ENCODE data around the gene RPS21.

The RPS21 gene

DNA sequence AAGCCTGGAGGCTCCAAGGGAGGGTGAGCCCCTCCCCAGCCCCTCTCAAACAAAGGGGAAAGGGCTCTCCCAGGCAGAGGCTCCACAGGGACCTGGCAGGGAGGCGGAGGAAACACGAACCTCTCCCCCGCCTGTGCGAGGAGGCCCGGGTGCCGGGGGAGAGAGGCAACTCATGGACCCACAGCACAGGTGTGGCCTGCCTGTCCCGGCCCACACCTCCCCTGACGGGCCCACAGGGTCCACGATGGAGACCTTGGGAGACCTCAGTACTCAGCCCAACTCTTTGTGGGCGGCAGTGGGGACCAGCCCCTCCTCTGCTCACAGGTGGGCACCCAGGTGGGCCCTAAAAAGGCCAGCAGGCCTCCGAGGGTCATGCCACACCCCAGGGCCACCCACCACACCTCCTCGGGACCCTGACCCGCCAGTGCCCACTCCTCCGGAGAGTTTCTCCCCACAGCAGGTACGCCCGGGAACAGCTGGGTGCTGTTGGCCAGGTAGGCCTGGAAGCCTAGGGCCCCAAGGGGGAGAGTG, 32.0 kb upstream of the RPS21 start:
- Histone ChIP-seq H3K36me3 (ENCODE audit: insufficient read depth, insufficient read length, low read length) (peaks cover 71% of the 10 kb centered on the region), H3K4me3 (ENCODE audit: insufficient read length, low read depth) (no peak overlapping the region), H3K9me3 (ENCODE audit: insufficient read depth, low read length) (peaks cover 2% of the 10 kb centered on the region; the same call in 1 of the 2 replicates), H3K27me3 (ENCODE audit: insufficient read depth, insufficient read length) (no peaks in the 10 kb centered on the region), H3K4me1 (ENCODE audit: insufficient read depth, insufficient read length) (peaks cover 45% of the 10 kb centered on the region), H3K9ac (ENCODE audit: insufficient read length, low read depth) (peak overlapping the region; percentile 71)
- TF ChIP-seq SUZ12 (IDR thresholded peaks at IDR 0.05; ENCODE audit: extremely low read depth, insufficient read depth, insufficient read length) (no peak), YY1 (IDR thresholded peaks at IDR 0.05; ENCODE audit: insufficient read depth, insufficient read length) (no peak), ZNF274 (IDR thresholded peaks at IDR 0.05; ENCODE audit: low read depth, low read length) (no peak)
- no peak for DNase-seq (ENCODE audit: low read depth, low spot score)

DNA sequence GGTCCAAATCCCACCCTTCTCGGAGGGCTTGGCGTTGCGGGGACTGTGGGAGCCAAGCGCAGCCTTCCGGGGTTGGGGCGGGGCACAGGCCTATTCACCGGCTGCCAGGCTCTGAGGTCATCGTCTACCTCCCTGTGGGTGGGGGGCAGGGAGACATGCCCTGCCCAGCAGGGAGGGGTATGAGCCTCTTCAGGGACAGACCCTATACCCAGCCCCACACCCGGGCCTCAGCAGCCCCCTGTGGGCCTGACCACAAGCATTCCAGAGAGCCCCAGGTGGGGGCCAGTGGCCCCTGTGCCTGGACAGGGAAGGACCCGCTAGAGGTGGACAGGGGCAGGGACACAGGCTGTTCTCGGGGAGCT, 31.4 kb upstream of the RPS21 start:
- Histone ChIP-seq H3K4me3 (ENCODE audit: insufficient read length, low read depth) (no peak overlapping the region), H3K36me3 (ENCODE audit: insufficient read depth, insufficient read length, low read length) (peaks cover 67% of the 10 kb centered on the region), H3K9ac (ENCODE audit: insufficient read length, low read depth) (peak overlapping the region; percentile 71), H3K4me1 (ENCODE audit: insufficient read depth, insufficient read length) (peaks cover 45% of the 10 kb centered on the region), H3K9me3 (ENCODE audit: insufficient read depth, low read length) (no peaks in the 10 kb centered on the region), H3K27me3 (ENCODE audit: insufficient read depth, insufficient read length) (no peaks in the 10 kb centered on the region)
- no peak for TF ChIP-seq YY1 (IDR thresholded peaks at IDR 0.05; ENCODE audit: insufficient read depth, insufficient read length)
- no peak for TF ChIP-seq ZNF274 (IDR thresholded peaks at IDR 0.05; ENCODE audit: low read depth, low read length)
- no peak for TF ChIP-seq SUZ12 (IDR thresholded peaks at IDR 0.05; ENCODE audit: extremely low read depth, insufficient read depth, insufficient read length)
- no peak for DNase-seq (ENCODE audit: low read depth, low spot score)

- Histone ChIP-seq H3K9me3 (ENCODE audit: insufficient read depth, low read length) (no peaks in the 10 kb centered on the region), H3K36me3 (ENCODE audit: insufficient read depth, insufficient read length, low read length) (peaks cover 67% of the 10 kb centered on the region), H3K9ac (ENCODE audit: insufficient read length, low read depth) (peak overlapping the region; percentile 6), H3K4me3 (ENCODE audit: insufficient read length, low read depth) (no peak overlapping the region), H3K27me3 (ENCODE audit: insufficient read depth, insufficient read length) (no peaks in the 10 kb centered on the region), H3K4me1 (ENCODE audit: insufficient read depth, insufficient read length) (peaks cover 51% of the 10 kb centered on the region)
- TF ChIP-seq SUZ12 (IDR thresholded peaks at IDR 0.05; ENCODE audit: extremely low read depth, insufficient read depth, insufficient read length) = no peak
- no peak for TF ChIP-seq YY1 (IDR thresholded peaks at IDR 0.05; ENCODE audit: insufficient read depth, insufficient read length)
- TF ChIP-seq ZNF274 (IDR thresholded peaks at IDR 0.05; ENCODE audit: low read depth, low read length) = no peak
- DNase-seq (ENCODE audit: low read depth, low spot score) = no peak
Measured at GRCh38 chr20:62355878-62356588, 30.9 kb upstream of the RPS21 start.

DNA sequence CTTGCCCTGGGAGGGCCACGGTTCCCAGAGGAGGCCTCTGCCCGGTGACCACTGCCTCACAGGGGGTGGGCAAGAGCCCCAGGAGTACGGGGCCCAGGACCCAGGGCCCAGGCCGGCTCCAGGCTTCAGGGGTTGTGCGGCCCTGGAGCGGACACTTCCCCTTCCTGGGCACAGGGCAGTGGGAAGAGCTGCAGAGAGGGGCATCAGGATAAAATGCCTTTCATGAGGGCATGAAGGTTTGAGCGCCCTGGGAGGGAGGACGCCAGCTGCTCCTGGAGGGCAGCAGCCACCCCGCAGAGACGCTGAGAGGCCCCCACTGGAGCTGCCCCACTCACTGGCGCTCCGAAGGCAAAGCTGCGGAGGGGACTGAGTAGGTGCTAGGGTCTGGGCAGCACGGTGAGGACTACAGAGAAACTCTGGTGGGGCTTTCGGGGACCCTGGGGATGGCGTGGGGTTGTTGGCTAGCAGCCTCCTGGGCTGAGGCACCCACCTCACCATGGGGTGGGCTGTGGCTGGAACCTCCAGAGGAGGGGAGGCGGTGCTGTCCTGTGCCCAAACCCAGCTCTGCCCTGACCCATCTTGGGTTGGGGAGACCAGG, 30.2 kb upstream of the RPS21 start:
- Histone ChIP-seq H3K4me1 (ENCODE audit: insufficient read depth, insufficient read length) (peaks cover 57% of the 10 kb centered on the region), H3K9ac (ENCODE audit: insufficient read length, low read depth) (peak overlapping the region; percentile 6), H3K4me3 (ENCODE audit: insufficient read length, low read depth) (no peak overlapping the region), H3K9me3 (ENCODE audit: insufficient read depth, low read length) (no peaks in the 10 kb centered on the region), H3K27me3 (ENCODE audit: insufficient read depth, insufficient read length) (no peaks in the 10 kb centered on the region), H3K36me3 (ENCODE audit: insufficient read depth, insufficient read length, low read length) (peaks cover 67% of the 10 kb centered on the region)
- no peak for DNase-seq (ENCODE audit: low read depth, low spot score)
- no peak for TF ChIP-seq YY1 (IDR thresholded peaks at IDR 0.05; ENCODE audit: insufficient read depth, insufficient read length)
- TF ChIP-seq ZNF274 (IDR thresholded peaks at IDR 0.05; ENCODE audit: low read depth, low read length) = no peak
- no peak for TF ChIP-seq SUZ12 (IDR thresholded peaks at IDR 0.05; ENCODE audit: extremely low read depth, insufficient read depth, insufficient read length)

DNA sequence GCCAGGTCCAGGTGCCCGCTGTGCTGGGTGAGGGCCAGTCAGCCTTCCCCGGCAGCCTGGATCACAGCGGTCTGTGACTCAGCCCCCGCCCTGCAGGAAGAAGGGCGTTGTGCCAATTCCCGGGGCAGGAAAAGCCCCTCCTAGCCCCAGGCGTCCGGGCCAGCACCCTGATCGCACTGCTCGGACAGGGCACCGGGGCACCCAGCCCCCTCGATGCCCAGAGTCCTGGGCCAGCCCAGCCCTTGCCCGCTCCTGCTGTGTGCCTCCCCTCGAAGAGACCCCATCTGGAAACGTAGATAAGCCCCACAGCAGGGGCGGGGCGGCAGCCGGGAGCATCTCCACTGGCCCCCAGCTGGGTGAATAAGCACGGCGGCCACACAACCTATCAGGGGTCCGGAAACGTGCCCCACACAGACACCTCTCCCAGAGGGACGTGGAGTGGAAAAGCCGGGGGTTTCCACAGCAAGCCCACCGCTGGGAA, 29.7 kb upstream of the RPS21 start:
- peaks cover 67% of the 10 kb centered on the region for H3K36me3 ChIP-seq (ENCODE audit: insufficient read depth, insufficient read length, low read length)
- H3K9me3 ChIP-seq (ENCODE audit: insufficient read depth, low read length) = no peaks in the 10 kb centered on the region
- peak overlapping the region; percentile 6 for H3K9ac ChIP-seq (ENCODE audit: insufficient read length, low read depth)
- TF ChIP-seq SUZ12 (IDR thresholded peaks at IDR 0.05; ENCODE audit: extremely low read depth, insufficient read depth, insufficient read length) (no peak), YY1 (IDR thresholded peaks at IDR 0.05; ENCODE audit: insufficient read depth, insufficient read length) (no peak), ZNF274 (IDR thresholded peaks at IDR 0.05; ENCODE audit: low read depth, low read length) (no peak)
- H3K4me1 ChIP-seq (ENCODE audit: insufficient read depth, insufficient read length) = peaks cover 61% of the 10 kb centered on the region
- H3K4me3 ChIP-seq (ENCODE audit: insufficient read length, low read depth) = no peak overlapping the region
- no peak for DNase-seq (ENCODE audit: low read depth, low spot score)
- no peaks in the 10 kb centered on the region for H3K27me3 ChIP-seq (ENCODE audit: insufficient read depth, insufficient read length)

- Histone ChIP-seq H3K36me3 (ENCODE audit: insufficient read depth, insufficient read length, low read length) (peaks cover 65% of the 10 kb centered on the region), H3K9ac (ENCODE audit: insufficient read length, low read depth) (no peak overlapping the region), H3K4me3 (ENCODE audit: insufficient read length, low read depth) (no peak overlapping the region), H3K4me1 (ENCODE audit: insufficient read depth, insufficient read length) (peaks cover 66% of the 10 kb centered on the region), H3K27me3 (ENCODE audit: insufficient read depth, insufficient read length) (no peaks in the 10 kb centered on the region), H3K9me3 (ENCODE audit: insufficient read depth, low read length) (no peaks in the 10 kb centered on the region)
- DNase-seq (ENCODE audit: low read depth, low spot score) = no peak
- TF ChIP-seq YY1 (IDR thresholded peaks at IDR 0.05; ENCODE audit: insufficient read depth, insufficient read length) = no peak
- TF ChIP-seq ZNF274 (IDR thresholded peaks at IDR 0.05; ENCODE audit: low read depth, low read length) = no peak
- no peak for TF ChIP-seq SUZ12 (IDR thresholded peaks at IDR 0.05; ENCODE audit: extremely low read depth, insufficient read depth, insufficient read length)
Measured at GRCh38 chr20:62357681-62358080, 29.2 kb upstream of the RPS21 start.

Measured in NT2/D1 (cell line).